Ishikawa (cell line): ENCODE measurements around the gene CORO2B.

ENCODE experiments used
- CEBPB ChIP-seq: IDR thresholded peaks from 2 replicates; pipeline ENCODE4 v1.6.1; 2012
- CREB1 ChIP-seq: IDR thresholded peaks from 2 replicates; pipeline ENCODE4 v1.6.1; 2012; ENCODE audit warnings: low read depth
- EGR1 ChIP-seq: IDR thresholded peaks from 2 replicates; pipeline ENCODE4 v1.6.1; 2012
- EP300 ChIP-seq: IDR thresholded peaks from 2 replicates; pipeline ENCODE4 v1.6.1; 2012; ENCODE audit warnings: borderline replicate concordance
- FOXM1 ChIP-seq: IDR thresholded peaks from 2 replicates; pipeline ENCODE4 v1.6.1; 2012; ENCODE audit warnings: low read depth, borderline replicate concordance
- NFIC ChIP-seq: IDR thresholded peaks from 2 replicates; pipeline ENCODE4 v1.6.1; 2012
- RAD21 ChIP-seq: IDR thresholded peaks from 2 replicates; pipeline ENCODE4 v1.6.1; 2012; ENCODE audit warnings: low read depth
- TAF1 ChIP-seq: IDR thresholded peaks from 2 replicates; pipeline ENCODE4 v1.6.1; 2012; ENCODE audit warnings: low read depth, mild to moderate bottlenecking
- TCF12 ChIP-seq: IDR thresholded peaks from 2 replicates; pipeline ENCODE4 v1.6.1; 2012; ENCODE audit warnings: low read depth
- TEAD4 ChIP-seq: IDR thresholded peaks from 2 replicates; pipeline ENCODE4 v1.6.1; 2012
- YY1 ChIP-seq: IDR thresholded peaks from 2 replicates; pipeline ENCODE4 v1.6.1; 2012; ENCODE audit warnings: low read depth
- ZBTB7A ChIP-seq: IDR thresholded peaks from 2 replicates; pipeline ENCODE4 v1.6.1; 2012; ENCODE audit warnings: low read depth
- TF ChIP-seq, protein P1 (sequence below): IDR thresholded peaks from 2 replicates; pipeline ENCODE4 v1.6.1; 2012
- TF ChIP-seq, protein P2 (sequence below): IDR thresholded peaks from 2 replicates; pipeline ENCODE4 v1.6.1; 2012; ENCODE audit warnings: low read depth, mild to moderate bottlenecking
- TF ChIP-seq, protein P3 (sequence below): IDR thresholded peaks from 2 replicates; pipeline ENCODE4 v1.6.1; 2012

Gene CORO2B, protein sequence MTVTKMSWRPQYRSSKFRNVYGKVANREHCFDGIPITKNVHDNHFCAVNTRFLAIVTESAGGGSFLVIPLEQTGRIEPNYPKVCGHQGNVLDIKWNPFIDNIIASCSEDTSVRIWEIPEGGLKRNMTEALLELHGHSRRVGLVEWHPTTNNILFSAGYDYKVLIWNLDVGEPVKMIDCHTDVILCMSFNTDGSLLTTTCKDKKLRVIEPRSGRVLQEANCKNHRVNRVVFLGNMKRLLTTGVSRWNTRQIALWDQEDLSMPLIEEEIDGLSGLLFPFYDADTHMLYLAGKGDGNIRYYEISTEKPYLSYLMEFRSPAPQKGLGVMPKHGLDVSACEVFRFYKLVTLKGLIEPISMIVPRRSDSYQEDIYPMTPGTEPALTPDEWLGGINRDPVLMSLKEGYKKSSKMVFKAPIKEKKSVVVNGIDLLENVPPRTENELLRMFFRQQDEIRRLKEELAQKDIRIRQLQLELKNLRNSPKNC

GRCh38 chr15:68578980-68579935 lies at the start of gene CORO2B:
TSS of gene CORO2B (plus strand) at chr15:68578993. CDS start at chr15:68579263, 270 bp downstream.
- no peak for TF ChIP-seq FOXM1
- TF ChIP-seq, protein P1, sequence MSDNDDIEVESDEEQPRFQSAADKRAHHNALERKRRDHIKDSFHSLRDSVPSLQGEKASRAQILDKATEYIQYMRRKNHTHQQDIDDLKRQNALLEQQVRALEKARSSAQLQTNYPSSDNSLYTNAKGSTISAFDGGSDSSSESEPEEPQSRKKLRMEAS: no peak
- peak; percentile 64; the same call in 1 of the 2 replicates for TF ChIP-seq NFIC
- no peak for TF ChIP-seq CEBPB
- TF ChIP-seq EP300: no peak
- TF ChIP-seq CREB1: no peak
- 0 out of 2 replicates have a peak, but pooled peaks have one; percentile 0 for TF ChIP-seq TAF1
- TF ChIP-seq, protein P2, sequence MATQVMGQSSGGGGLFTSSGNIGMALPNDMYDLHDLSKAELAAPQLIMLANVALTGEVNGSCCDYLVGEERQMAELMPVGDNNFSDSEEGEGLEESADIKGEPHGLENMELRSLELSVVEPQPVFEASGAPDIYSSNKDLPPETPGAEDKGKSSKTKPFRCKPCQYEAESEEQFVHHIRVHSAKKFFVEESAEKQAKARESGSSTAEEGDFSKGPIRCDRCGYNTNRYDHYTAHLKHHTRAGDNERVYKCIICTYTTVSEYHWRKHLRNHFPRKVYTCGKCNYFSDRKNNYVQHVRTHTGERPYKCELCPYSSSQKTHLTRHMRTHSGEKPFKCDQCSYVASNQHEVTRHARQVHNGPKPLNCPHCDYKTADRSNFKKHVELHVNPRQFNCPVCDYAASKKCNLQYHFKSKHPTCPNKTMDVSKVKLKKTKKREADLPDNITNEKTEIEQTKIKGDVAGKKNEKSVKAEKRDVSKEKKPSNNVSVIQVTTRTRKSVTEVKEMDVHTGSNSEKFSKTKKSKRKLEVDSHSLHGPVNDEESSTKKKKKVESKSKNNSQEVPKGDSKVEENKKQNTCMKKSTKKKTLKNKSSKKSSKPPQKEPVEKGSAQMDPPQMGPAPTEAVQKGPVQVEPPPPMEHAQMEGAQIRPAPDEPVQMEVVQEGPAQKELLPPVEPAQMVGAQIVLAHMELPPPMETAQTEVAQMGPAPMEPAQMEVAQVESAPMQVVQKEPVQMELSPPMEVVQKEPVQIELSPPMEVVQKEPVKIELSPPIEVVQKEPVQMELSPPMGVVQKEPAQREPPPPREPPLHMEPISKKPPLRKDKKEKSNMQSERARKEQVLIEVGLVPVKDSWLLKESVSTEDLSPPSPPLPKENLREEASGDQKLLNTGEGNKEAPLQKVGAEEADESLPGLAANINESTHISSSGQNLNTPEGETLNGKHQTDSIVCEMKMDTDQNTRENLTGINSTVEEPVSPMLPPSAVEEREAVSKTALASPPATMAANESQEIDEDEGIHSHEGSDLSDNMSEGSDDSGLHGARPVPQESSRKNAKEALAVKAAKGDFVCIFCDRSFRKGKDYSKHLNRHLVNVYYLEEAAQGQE: no peak
- peak; percentile 37; the same call in 1 of the 2 replicates for TF ChIP-seq EGR1
- TF ChIP-seq ZBTB7A: peak; percentile 68; the same call in 1 of the 2 replicates
- 0 out of 2 replicates have a peak, but pooled peaks have one; percentile 25 for TF ChIP-seq TEAD4
- TF ChIP-seq TCF12: no peak
- TF ChIP-seq, protein P3, sequence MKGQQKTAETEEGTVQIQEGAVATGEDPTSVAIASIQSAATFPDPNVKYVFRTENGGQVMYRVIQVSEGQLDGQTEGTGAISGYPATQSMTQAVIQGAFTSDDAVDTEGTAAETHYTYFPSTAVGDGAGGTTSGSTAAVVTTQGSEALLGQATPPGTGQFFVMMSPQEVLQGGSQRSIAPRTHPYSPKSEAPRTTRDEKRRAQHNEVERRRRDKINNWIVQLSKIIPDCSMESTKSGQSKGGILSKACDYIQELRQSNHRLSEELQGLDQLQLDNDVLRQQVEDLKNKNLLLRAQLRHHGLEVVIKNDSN: no peak
- no peak for TF ChIP-seq RAD21
- no peak for TF ChIP-seq YY1

GRCh38 chr15:68531387-68532179 lies 47.2 kb upstream of the CORO2B start:
- TF ChIP-seq ZBTB7A: no peak
- no peak for TF ChIP-seq RAD21
- no peak for TF ChIP-seq TAF1
- TF ChIP-seq, protein P1: no peak
- no peak for TF ChIP-seq CEBPB
- no peak for TF ChIP-seq YY1
- TF ChIP-seq TEAD4: no peak
- TF ChIP-seq TCF12: no peak
- TF ChIP-seq, protein P3: no peak
- TF ChIP-seq FOXM1: no peak
- TF ChIP-seq EP300: no peak
- TF ChIP-seq, protein P2: no peak
- no peak for TF ChIP-seq EGR1
- TF ChIP-seq CREB1: no peak
- TF ChIP-seq NFIC: no peak

DNA sequence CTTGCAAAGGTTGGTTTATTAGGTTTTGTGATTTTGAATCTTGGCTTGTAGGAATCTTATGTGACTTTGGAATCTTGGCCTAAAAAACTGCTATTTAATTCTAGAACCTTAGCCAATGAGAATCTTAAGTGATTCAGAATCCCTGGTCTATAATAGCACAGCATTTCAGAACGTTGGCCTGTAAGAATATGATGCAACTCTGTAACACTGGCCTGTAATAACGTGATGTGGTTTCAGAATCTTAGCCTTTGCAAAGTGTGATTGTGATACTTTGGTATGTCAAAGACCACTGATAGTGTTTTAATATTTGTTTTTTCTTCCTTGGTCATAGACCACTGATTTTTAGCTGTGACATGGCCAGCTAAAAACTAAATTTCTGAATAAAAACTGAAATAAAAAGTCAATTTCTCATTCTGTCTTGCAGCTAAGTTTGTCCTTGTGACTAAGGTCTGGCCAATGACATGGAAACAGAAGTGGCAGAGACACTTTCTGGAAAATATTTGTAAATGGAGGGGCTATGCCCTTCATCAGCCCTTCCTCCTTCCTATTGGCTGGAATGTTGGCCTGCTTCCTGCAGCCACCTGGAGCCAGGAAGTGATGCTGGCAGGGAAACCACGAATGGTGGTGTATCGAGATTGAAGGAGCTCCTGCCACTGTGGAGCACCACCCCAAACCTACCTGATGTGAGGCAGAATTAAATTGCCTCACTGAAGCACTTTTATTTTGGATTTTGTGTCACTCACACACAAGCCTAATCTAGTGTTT lies 42.3 kb upstream of the CORO2B start:
- TF ChIP-seq TCF12 (no peak), EGR1 (no peak), TAF1 (no peak), EP300 (no peak), TEAD4 (no peak), NFIC (no peak), CREB1 (no peak), RAD21 (no peak), YY1 (no peak), CEBPB (no peak), FOXM1 (no peak), ZBTB7A (no peak)
- TF ChIP-seq, protein P1: no peak
- TF ChIP-seq, protein P3: no peak
- TF ChIP-seq, protein P2: no peak
